ENCODE data around the gene HLA-F. TPM values are rescaled to one million over a fixed set of nuclear protein-coding genes. Genes with fewer than 3 reads are reported as not detected.

HLA-F gene
- total and polyA plus RNA-seq, 2 experiments from 2014 or later: 0.43 to 0.93 TPM

- no peak overlapping the region for H3K4me2 ChIP-seq (ENCODE audit: unreplicated experiment)
- no peak overlapping the region for H2AFZ ChIP-seq
- peaks cover 13% of the 10 kb centered on the region for H3F3A ChIP-seq (ENCODE audit: insufficient read depth)
- no peaks in the 10 kb centered on the region for H3K27me3 ChIP-seq (replicated peaks; ENCODE audit: insufficient read depth)
- no peak overlapping the region for H3K27ac ChIP-seq
- H3K9me2 ChIP-seq (ENCODE audit: insufficient read depth): no peaks in the 10 kb centered on the region
- peaks cover 34% of the 10 kb centered on the region for H3K4me1 ChIP-seq (ENCODE audit: insufficient read depth)
- no peaks in the 10 kb centered on the region for H3K36me3 ChIP-seq (ENCODE audit: low read depth)
- H3K4me3 ChIP-seq: no peak overlapping the region
- 43 to 51% methylated on average over 2 to 3 of the region's 3 CpGs for WGBS, 2 experiments (ENCODE audit: low coverage in 1 of 2, low lambda C conversion rate in 2 of 2, missing lambda C conversion rate in 2 of 2)
- H3K79me2 ChIP-seq (ENCODE audit: insufficient read depth): no peaks in the 10 kb centered on the region
- H3K9me3 ChIP-seq (ENCODE audit: low read depth): no peaks in the 10 kb centered on the region
- no peaks in the 10 kb centered on the region for H4K20me1 ChIP-seq (ENCODE audit: insufficient read depth)
- in situ Hi-C loops (cut with MboI): no loop called here
- H3K9ac ChIP-seq: no peak overlapping the region
- no peak for TF ChIP-seq EZH2phosphoT487 (IDR thresholded peaks at IDR 0.05; ENCODE audit: insufficient read depth, low read depth)
- TF ChIP-seq EZH2 (IDR thresholded peaks at IDR 0.05; ENCODE audit: insufficient read depth, poor library complexity, severe bottlenecking): no peak
- DNase-seq: no peak
Measured at GRCh38 chr6:29760328-29760727, 37.1 kb downstream of the HLA-F start.

GRCh38 chr6:29762051-29762450 is 38.8 kb downstream of the HLA-F start:
- peaks cover 13% of the 10 kb centered on the region for H3F3A ChIP-seq (ENCODE audit: insufficient read depth)
- no peak for TF ChIP-seq EZH2phosphoT487 (IDR thresholded peaks at IDR 0.05; ENCODE audit: insufficient read depth, low read depth)
- TF ChIP-seq EZH2 (IDR thresholded peaks at IDR 0.05; ENCODE audit: insufficient read depth, poor library complexity, severe bottlenecking): no peak
- H3K79me2 ChIP-seq (ENCODE audit: insufficient read depth): no peaks in the 10 kb centered on the region
- in situ Hi-C loops (cut with MboI): no loop called here
- no peaks in the 10 kb centered on the region for H3K27me3 ChIP-seq (replicated peaks; ENCODE audit: insufficient read depth)
- DNase-seq: peak; percentile 49
- no peaks in the 10 kb centered on the region for H3K9me2 ChIP-seq (ENCODE audit: insufficient read depth)
- H3K36me3 ChIP-seq (ENCODE audit: low read depth): no peaks in the 10 kb centered on the region
- no peak overlapping the region for H2AFZ ChIP-seq
- peak overlapping the region; percentile 12 for H3K4me2 ChIP-seq (ENCODE audit: unreplicated experiment)
- peaks cover 34% of the 10 kb centered on the region for H3K4me1 ChIP-seq (ENCODE audit: insufficient read depth)
- WGBS, 2 experiments (ENCODE audit: low coverage in 1 of 2, low lambda C conversion rate in 2 of 2, missing lambda C conversion rate in 2 of 2): 40 to 43% methylated on average over 4 of the region's 4 CpGs
- H3K9ac ChIP-seq: no peak overlapping the region
- no peak overlapping the region for H3K27ac ChIP-seq
- no peak overlapping the region for H3K4me3 ChIP-seq
- H4K20me1 ChIP-seq (ENCODE audit: insufficient read depth): no peaks in the 10 kb centered on the region
- no peaks in the 10 kb centered on the region for H3K9me3 ChIP-seq (ENCODE audit: low read depth)

GRCh38 chr6:29762781-29763214 is 39.6 kb downstream of the HLA-F start:
- H3F3A ChIP-seq (ENCODE audit: insufficient read depth): peaks cover 13% of the 10 kb centered on the region
- DNase-seq: peak; percentile 52
- H3K27ac ChIP-seq: no peak overlapping the region
- H3K4me1 ChIP-seq (ENCODE audit: insufficient read depth): peaks cover 34% of the 10 kb centered on the region
- no peak overlapping the region for H3K4me3 ChIP-seq
- 5 to 11% methylated on average over 2 of the region's 2 CpGs for WGBS, 2 experiments (ENCODE audit: low coverage in 1 of 2, low lambda C conversion rate in 2 of 2, missing lambda C conversion rate in 2 of 2)
- H3K9me3 ChIP-seq (ENCODE audit: low read depth): no peaks in the 10 kb centered on the region
- no peaks in the 10 kb centered on the region for H3K27me3 ChIP-seq (replicated peaks; ENCODE audit: insufficient read depth)
- H3K9ac ChIP-seq: no peak overlapping the region
- no peaks in the 10 kb centered on the region for H4K20me1 ChIP-seq (ENCODE audit: insufficient read depth)
- TF ChIP-seq EZH2 (IDR thresholded peaks at IDR 0.05; ENCODE audit: insufficient read depth, poor library complexity, severe bottlenecking) (no peak), EZH2phosphoT487 (IDR thresholded peaks at IDR 0.05; ENCODE audit: insufficient read depth, low read depth) (no peak)
- H3K9me2 ChIP-seq (ENCODE audit: insufficient read depth): no peaks in the 10 kb centered on the region
- H3K79me2 ChIP-seq (ENCODE audit: insufficient read depth): no peaks in the 10 kb centered on the region
- H3K36me3 ChIP-seq (ENCODE audit: low read depth): no peaks in the 10 kb centered on the region
- H3K4me2 ChIP-seq (ENCODE audit: unreplicated experiment): no peak overlapping the region
- in situ Hi-C loops (cut with MboI): no loop called here
- no peak overlapping the region for H2AFZ ChIP-seq

GRCh38 chr6:29763491-29764289 is 40.5 kb downstream of the HLA-F start:
- Histone ChIP-seq H3K9me2 (ENCODE audit: insufficient read depth) (no peaks in the 10 kb centered on the region), H3K4me2 (ENCODE audit: unreplicated experiment) (peak overlapping the region; percentile 64), H3K4me3 (no peak overlapping the region), H3K36me3 (ENCODE audit: low read depth) (no peaks in the 10 kb centered on the region), H3K9ac (no peak overlapping the region), H3K4me1 (ENCODE audit: insufficient read depth) (peaks cover 34% of the 10 kb centered on the region), H3K9me3 (ENCODE audit: low read depth) (no peaks in the 10 kb centered on the region), H3F3A (ENCODE audit: insufficient read depth) (peaks cover 13% of the 10 kb centered on the region), H4K20me1 (ENCODE audit: insufficient read depth) (no peaks in the 10 kb centered on the region), H2AFZ (no peak overlapping the region; the same call in 1 of the 2 replicates), H3K79me2 (ENCODE audit: insufficient read depth) (no peaks in the 10 kb centered on the region), H3K27ac (peak overlapping the region; percentile 5; the same call in 1 of the 2 replicates), H3K27me3 (replicated peaks; ENCODE audit: insufficient read depth) (no peaks in the 10 kb centered on the region)
- no peak for TF ChIP-seq EZH2 (IDR thresholded peaks at IDR 0.05; ENCODE audit: insufficient read depth, poor library complexity, severe bottlenecking)
- TF ChIP-seq EZH2phosphoT487 (IDR thresholded peaks at IDR 0.05; ENCODE audit: insufficient read depth, low read depth): no peak
- 5% methylated on average over 2 of the region's 2 CpGs; no CpG with 5 or more reads in 1 of the 2 experiments for WGBS, 2 experiments (ENCODE audit: low coverage in 1 of 2, low lambda C conversion rate in 2 of 2, missing lambda C conversion rate in 2 of 2)
- in situ Hi-C loops (cut with MboI): no loop called here
- peak; percentile 93 for DNase-seq

Measured in GM23248 (cell line).